Stimulated activated CD8-positive, alpha-beta memory T cell treated with anti-CD3 and anti-CD28 coated beads, Interleukin-4, amount 100 ng/mL, for 48 hours (primary cell): ENCODE data around the gene MORC2.

Experiments
- DNase-seq: peaks from one replicate; pipeline ENCODE4 v3.0.0-alpha.2; 2020

Gene MORC2

DNA sequence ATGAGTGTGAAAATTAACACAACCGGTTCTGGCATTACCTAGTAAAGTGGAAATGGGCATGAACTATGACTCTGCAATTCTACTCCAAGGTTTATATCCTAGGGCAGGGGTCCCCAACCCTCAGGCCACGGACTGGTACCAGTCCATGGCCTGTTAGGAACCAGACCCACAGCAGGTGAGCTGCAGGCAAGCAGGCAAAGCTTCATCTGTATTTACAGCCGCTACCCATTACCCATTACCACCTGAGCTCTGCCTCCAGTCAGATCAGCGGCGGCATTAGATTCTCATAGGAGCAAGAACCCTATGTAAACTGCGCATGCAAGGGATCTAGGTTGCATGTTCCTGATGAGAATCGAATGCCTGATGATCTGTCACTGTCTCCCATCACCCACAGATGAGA, 49.8 kb downstream of the MORC2 start:
- no peak for DNase-seq

DNA sequence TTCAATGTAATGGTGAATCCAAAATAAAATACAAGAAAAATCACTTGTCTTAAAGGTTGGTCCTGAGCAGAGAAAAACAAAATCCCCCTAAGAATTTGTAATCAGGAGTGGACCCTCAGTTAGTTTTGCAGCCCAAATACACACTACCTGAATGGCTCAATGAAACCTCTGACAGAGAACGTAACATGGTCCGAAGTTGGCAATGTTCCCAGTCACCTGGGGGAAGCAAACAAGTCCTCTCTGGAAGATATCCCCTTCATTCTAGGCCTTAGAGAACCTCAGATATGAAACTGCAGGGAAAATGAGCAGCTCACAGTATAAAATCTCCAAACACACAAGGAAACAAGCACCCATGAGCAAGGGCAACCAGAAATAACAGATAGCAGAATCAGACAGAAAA, 58.2 kb downstream of the MORC2 start:
- DNase-seq: no peak

GRCh38 chr22:30909306-30909705, 59.3 kb downstream of the MORC2 start:
- no peak for DNase-seq

DNA sequence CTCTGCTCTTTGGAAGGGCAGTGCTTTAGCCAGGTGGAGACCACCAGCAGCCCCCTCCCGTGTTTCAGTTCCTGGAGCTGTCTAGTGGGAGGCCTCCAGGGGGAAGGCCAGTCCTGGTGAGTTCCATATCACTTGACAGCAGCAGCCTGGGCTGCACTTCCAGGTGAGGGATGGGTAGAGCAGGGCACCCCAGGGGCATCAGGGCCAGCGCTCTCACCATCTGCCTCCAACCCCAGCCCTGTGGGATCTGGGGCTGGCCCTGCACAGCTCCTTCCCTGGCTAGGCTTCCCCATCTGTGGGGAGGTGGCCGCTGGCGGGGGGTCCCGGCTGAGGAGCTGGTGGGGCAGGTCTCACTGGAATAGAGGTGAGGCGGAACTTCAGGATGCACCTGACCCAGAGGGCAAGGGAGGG, 60.5 kb downstream of the MORC2 start:
- DNase-seq: no peak

DNA sequence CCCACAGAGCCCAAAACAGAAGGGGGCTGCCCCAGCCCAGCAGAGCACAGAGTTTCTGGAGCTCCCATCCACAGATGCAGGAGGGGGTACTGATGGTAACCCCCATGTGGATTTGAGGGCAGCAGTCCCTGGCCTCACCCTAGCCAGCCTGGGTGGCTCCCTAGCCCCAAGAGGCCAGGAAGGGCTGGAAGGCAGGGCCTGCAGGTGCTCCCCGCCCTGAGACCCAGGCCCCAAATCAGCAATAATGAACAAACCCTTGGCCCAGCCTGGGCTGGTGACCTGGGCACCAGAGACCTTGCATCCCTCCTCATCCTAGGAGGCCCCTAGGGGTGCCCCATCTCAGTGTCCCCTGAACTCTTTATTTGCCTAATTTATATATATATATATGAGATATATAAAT, 61.6 kb downstream of the MORC2 start:
- no peak for DNase-seq

DNA sequence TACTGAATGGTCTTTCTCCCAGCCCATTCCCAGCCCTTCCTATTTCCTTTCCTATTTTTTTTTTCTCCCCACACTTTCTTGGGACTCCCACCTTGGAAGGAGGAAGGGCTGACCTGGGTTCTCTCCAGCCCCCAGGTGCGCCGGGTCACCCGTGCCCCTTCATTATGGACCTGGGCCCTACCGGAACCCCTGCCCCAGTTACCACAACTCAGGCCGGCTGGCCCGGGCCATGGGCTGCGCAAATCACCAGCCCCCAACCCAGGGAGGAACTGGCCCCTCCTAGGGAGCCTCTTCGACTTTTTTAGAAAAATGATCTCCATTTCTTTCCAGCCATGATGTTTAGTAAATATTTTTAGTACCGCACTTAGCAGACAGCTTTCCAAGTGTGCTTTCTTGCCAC, 62.2 kb downstream of the MORC2 start:
- no peak for DNase-seq

GRCh38 chr22:30905696-30906341, 62.8 kb downstream of the MORC2 start:
- DNase-seq: no peak

DNA sequence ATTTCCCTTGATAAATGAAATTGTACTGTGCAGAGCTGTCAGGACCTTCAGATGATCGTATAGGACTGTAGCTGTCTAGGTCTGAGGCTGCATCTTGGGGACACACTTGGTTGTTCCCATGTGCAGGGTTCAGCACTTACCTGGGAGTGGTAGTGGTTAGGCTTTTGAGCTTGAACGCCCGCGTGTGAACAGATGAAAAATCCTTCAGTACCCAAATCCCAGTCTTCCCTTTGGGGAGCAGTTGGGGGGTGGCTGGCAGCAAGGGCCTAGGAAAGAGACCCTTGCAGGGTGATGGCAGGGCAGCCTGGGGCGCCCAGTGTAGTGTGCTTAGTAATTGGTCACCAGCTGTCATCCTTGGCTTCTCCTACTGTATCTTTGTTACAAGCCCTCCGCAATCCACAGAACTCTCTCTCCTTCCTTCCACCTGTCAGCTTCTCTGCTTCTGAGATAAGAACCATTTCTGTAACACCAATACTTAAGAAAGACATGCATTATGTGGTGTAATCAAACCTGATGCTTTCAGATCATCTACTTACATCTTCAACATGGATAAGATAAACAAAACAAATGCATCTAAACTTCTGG, 64.6 kb downstream of the MORC2 start:
- DNase-seq: no peak

- no peak for DNase-seq
These were observed 65.8 kb downstream of the MORC2 start for GRCh38 chr22:30902496-30903357.

DNA sequence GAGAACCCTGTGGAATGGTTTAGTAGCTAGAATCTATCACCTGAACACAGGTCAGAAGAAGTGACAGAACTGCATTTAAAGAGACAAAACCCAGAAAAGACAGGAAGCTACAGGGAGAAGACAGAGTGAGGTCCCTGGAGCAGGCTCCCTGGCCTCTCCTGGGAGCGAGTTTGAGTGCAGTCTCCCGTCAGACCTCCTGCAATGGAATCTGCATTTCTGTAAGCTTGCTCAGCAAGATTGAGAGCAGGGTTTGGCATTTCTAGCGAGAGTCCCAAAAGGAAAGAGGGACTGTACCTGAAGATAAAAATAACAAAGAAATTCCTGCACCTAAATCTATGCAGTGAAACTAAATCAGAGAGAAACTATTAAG, 74.2 kb downstream of the MORC2 start:
- no peak for DNase-seq

GRCh38 chr22:30893434-30894370, 74.9 kb downstream of the MORC2 start:
- DNase-seq: peak; percentile 23

- DNase-seq: peak; percentile 19
These were observed 75.8 kb downstream of the MORC2 start for GRCh38 chr22:30892731-30893221.

DNA sequence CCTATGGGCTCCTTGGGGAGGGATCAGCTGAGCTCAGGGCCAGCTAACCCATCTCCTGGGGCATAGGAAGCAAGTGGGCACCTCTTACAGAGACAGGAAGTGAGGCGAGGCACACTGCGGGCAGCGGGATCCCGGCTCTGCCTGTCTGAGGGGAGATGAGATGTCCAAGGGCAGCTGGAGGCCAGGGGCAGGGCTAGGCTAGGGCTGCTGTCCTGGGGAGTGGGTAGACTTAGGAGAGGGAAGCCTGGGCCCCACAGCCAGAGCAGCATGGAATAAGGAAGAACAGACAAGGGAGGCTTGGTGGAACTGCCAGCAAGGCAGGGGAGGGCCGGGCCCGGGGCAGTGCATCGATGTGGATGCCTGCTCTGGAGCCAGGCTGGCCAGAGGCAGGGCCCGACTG, 76.3 kb downstream of the MORC2 start:
- peak; percentile 15 for DNase-seq

DNA sequence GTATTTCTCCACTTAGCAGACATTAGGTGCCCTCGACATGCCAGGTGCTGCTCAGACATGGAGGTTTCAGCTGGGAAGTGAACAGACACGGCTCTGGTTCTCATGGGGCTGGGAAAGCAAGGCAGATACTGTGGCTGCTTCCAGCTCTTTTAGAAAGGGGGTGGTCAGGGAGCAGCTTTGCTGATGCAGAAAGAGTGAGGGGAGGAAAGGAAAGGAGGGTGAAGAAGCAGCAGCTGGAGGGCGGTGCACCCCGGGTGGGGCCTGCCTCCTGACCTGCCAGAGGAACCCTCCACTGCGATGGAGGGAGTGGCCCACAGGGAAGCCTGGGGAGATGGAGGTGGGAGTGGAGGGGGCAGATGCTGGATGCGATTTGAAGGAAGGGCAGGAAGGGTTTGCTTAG, 76.8 kb downstream of the MORC2 start:
- DNase-seq: peak; percentile 11

- peak; percentile 5 for DNase-seq
These were observed 77.2 kb downstream of the MORC2 start for GRCh38 chr22:30891443-30891755.

DNA sequence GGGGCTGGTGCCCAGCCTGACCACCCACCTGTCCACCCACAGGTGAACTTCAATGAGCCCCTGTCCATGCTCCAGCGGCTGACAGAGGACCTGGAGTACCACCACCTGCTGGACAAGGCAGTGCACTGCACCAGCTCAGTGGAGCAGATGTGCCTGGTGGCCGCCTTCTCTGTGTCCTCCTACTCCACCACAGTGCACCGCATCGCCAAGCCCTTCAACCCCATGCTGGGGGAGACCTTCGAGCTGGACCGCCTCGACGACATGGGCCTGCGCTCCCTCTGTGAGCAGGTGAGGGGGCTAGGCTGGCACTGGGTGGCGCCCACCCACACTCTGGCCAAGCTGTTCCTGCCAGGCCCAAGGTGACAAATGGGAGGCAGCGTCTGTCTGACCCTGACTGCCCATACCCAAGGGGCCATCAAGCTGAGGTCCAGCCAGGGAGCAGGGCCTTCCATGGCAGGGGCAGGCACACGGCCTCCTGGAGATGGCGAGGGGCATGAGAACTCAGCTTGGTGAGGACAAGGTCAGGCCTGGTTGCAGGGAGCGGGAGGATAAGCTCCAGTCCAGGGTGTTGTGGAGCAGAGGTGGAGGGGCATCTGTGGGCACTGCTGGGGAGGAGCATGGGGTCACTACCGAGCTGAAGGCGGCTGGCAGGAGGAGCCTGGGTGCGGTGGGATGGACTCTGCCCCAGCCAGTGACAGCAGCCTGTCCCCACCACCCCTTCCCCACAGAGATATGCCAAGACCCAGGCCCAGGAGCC, 77.7 kb downstream of the MORC2 start:
- peak; percentile 64 for DNase-seq

- peak; percentile 9 for DNase-seq
These were observed 78.5 kb downstream of the MORC2 start for GRCh38 chr22:30889996-30890480.

GRCh38 chr22:30889268-30889995, 79.1 kb downstream of the MORC2 start:
- DNase-seq: peak; percentile 12

- DNase-seq: no peak
These were observed 80.7 kb downstream of the MORC2 start for GRCh38 chr22:30887861-30888260.

DNA sequence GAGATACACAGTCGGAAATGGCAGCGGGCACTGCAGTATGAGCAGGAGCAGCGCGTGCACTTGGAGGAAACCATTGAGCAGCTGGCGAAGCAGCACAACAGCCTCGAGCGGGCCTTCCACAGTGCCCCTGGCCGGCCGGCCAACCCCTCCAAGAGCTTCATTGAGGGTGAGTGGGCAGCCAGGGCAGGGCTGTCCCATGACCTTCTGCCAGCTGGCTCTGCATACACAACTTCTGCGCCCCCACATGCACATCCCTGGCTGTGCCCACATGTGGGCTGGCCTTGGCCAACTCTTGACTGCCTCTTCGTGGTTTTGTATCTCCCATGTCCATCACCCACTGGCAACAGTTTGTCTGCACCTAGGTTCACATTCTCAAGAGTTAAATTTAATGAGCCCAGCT, 81.1 kb downstream of the MORC2 start:
- no peak for DNase-seq

DNA sequence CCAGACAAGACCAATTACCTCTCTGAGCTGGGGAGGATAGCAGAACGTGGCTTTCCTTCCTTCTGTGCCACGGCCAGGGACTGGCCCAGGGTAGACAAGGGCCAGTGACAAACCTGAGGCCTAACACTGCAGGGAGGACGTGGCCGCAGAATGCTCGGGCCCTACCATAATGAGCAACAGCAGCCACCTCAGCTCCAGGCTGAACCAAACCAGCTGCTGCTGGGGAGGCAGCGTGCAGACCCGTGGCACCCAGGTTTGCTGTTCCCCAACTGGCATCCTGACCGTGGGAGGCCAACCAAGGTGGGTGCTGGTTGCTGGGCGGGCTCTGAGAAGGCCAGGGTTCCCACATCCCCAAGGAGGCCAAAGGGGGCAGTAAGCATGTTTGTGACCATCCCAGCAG, 83.0 kb downstream of the MORC2 start:
- DNase-seq: no peak
